HG02885 (cell line): ENCODE measurements around the gene PLP2.

Source experiments
- ATAC-seq: cut with Tn5 transposase; IDR thresholded peaks from one replicate; pipeline ENCODE4 v1.9.1; 2021; ENCODE audit warnings: mild to moderate bottlenecking; ENCODE audit not compliant: unreplicated experiment, poor library complexity

The PLP2 gene

DNA sequence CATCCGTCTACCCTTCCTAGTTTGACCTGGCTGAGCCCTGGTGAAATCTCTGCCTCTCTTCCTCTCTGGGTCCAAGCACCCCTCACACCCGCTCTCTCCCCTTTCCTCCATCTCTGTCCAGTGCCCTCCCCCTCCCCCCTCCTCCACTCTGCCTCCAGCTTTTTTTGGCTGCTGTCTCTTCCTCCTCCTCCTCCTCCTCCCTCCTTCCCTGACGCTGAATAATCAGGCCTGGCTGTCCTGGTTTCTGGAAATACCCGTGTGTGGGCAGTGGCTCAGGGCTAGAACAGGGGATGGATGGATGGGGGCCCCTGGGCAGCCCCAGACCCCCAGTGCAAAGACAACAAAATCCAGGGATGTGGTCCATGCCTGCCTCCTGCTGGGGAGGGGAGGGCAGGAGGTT lies 33.0 kb downstream of the PLP2 start:
- ATAC-seq: no peak

- ATAC-seq: no peak
Observed at GRCh38 chrX:49205443-49205842, 33.7 kb downstream of the PLP2 start.

- no peak for ATAC-seq
Observed at GRCh38 chrX:49206543-49206942, 34.8 kb downstream of the PLP2 start.

GRCh38 chrX:49208399-49208798 lies 36.7 kb downstream of the PLP2 start:
- ATAC-seq: no peak

DNA sequence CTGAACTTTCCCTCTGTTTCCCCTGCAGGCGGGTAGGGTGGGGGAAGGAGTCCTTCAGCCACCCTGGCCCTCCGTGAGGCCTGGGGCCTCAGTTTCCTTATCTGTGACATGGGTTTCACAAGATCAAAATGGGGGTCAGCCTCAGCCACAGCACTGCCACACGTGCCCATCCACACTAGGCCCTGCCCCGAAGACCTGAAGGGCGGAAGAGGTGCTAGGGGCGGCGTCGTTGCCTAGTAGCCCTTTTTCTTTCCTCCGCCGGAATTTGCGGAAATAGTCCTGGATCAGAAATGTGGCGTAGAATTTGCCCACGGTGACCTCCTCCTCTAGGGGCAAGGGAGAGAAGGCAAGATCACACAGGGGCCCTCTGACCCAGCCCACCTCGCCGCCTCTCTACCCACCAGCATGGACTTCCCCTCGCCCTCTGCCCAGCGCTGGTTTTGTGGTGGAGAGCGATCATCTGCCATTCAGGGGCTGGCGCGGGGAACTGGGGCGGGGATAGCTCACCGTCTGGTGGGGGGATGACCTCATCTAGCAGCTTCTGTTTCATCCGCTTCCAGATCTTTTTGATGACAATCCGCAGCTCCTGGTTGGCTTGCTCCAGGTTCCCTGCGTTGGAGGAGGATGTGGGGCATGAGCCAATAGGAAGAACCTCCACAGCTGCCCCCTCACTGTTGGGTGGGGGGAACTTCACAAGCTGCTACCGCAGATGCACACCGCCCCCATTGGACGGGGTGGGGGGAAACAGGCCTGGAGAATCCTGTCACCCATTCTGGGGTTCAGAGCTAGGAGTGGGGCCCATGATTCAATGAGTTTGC lies 37.9 kb downstream of the PLP2 start:
- no peak for ATAC-seq

GRCh38 chrX:49210406-49210805 lies 38.7 kb downstream of the PLP2 start:
- ATAC-seq: no peak

- ATAC-seq: no peak
Observed at GRCh38 chrX:49211074-49211473, 39.4 kb downstream of the PLP2 start.

DNA sequence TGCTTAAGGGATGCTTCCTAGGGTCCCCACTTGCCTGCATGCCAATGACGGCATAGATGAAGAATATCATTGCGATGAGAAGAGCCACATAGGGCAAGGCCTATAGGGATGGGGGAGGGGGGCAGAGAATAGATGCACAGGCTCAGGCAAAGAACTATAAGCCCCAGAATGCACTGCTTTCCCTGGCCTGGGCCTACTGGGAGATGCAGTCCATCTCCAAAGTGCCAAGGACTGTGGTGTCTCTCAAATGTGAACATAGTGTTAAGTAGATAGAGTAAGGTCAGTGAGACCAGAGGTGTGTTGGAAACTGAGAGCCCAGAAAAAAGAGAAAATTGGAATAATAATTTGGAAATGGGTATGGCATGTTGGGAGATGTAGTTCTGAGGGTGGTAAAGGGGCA lies 40.5 kb downstream of the PLP2 start:
- no peak for ATAC-seq

GRCh38 chrX:49212861-49213260 lies 41.2 kb downstream of the PLP2 start:
- ATAC-seq: no peak

GRCh38 chrX:49214416-49214815 lies 42.7 kb downstream of the PLP2 start:
- ATAC-seq: no peak

DNA sequence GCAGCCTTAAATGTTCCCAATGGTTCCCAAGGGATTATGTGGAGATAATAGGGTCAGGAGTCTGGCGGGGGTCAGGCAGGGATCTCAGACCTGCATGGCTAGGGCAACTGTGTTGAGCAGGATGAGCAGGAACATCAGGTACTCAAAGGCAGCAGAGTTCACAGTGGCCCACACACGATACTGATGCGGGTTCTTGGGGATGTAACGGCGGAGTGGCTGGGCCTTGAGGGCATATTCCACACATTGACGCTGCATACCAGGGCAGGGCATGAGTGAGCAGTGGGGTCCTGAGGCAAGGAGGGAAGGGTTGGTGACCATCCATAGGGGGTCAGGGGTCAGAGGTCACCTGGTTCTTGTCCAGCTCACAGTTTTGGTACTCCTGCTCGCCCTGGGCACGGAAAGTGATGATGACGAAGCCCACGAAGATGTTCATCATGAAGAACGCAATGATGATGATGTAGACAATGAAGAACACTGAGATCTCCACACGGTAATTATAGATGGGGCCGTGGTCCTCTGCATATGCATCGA lies 43.4 kb downstream of the PLP2 start:
- no peak for ATAC-seq

DNA sequence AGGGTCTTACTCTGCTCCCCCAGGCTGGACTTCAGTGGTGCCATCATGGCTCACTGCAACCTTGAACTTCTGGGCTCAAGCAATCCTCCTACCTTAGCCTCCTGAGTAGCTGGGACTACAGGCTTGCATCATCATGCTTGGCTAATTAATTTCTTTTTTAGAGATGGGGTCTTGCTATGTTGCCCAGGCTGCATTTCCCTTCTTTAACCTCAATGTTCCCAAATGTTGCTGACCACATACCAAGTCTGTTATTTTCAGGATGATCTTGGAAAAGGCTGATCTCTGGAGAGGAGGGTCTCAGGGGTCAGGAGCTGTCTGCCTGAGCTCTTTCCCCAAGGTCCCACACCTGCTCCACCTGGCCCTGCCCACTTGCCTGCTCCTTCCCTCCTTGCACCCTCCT lies 48.4 kb downstream of the PLP2 start:
- ATAC-seq: no peak

DNA sequence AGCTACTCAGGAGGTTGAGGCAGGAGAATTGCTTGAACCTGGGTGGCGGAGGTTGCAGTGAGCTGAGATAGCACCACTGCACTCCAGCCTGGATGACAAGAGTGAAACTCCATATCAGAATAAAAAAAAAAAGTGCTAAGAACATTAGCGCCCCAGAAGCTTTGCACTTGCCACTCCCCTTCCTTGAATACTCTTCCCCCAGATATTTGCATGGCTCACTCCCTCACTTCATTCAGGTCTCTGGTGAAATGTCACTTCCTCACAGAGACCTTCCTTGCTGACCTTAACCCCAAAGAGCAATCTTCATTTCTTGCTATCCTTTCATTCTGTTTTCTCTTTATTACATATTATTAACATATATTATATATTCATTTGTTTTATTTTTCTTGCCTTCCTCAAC lies 50.2 kb downstream of the PLP2 start:
- no peak for ATAC-seq
